Testis (tissue), 3 donors: ENCODE data around the gene AKAP6. TPM values are rescaled to one million over a fixed set of nuclear protein-coding genes. Genes with fewer than 3 reads are reported as not detected.

Experiments
- DNase-seq: peaks from one replicate; pipeline ENCODE4 v3.0.0-alpha.2; 2019
- H3K27ac ChIP-seq, 2 donors: fragments of 200-600 bp; sonication (generic); one replicate each; pipeline ENCODE4 v1.5.1; 2019
- H3K27me3 ChIP-seq: fragments of 200-600 bp; sonication (generic); one replicate; pipeline ENCODE4 v1.5.1; 2019
- H3K36me3 ChIP-seq: fragments of 200-600 bp; sonication (generic); one replicate; pipeline ENCODE4 v1.5.1; 2017; ENCODE audit warnings: low read depth; ENCODE audit errors: missing control alignments
- H3K4me1 ChIP-seq: fragments of 200-600 bp; sonication (generic); one replicate; pipeline ENCODE4 v1.5.1; 2019
- H3K4me3 ChIP-seq, 2 donors: fragments of 200-600 bp; sonication (generic); one replicate each; pipeline ENCODE4 v1.5.1; 2017 to 2019
- H3K9me3 ChIP-seq: fragments of 200-600 bp; sonication (generic); one replicate; pipeline ENCODE4 v1.5.1; 2017
- CTCF ChIP-seq, 3 experiments: fragments of 450-650 bp in 2 of 3; fragments of 200-600 bp in 1 of 3; sonication (generic) in 1 of 3; IDR thresholded peaks; one replicate each; pipeline ENCODE4 v1.5.1; 2016 to 2019; ENCODE audit warnings: antibody characterized with exemption in 3 of 3, mild to moderate bottlenecking in 2 of 3, moderate library complexity in 1 of 3
- POLR2A ChIP-seq: fragments of 450-650 bp; IDR thresholded peaks from one replicate; pipeline ENCODE4 v1.6.1; 2017; ENCODE audit warnings: antibody characterized with exemption, mild to moderate bottlenecking, moderate library complexity
- WGBS, 2 donors: methylation state at CpG; one replicate each; pipeline ENCODE4 v1.1.5; 2018; 5-methylcytosine and 5-hydroxymethylcytosine counted together
- intact Hi-C: fragments of 100-400 bp; cut with DNase I; formaldehyde crosslinking; loops from one replicate; pipeline ENCODE4 v1.15.1; 2023; ENCODE audit warnings: low total_unique reads
- polyA plus RNA-seq: library from polyadenylated mRNA; stranded (reverse); fragments of 350-450 nt; fragmentation: Illumina TruSeq; extraction: RNeasy Lipid Tissue Mini Kit (QIAGEN cat#74804); gene quantifications from one replicate; pipeline ENCODE4 v1.2.3, GENCODE V29; 2014; ENCODE audit warnings: low read depth, low replicate concordance; ENCODE audit not compliant: insufficient read depth
- total RNA-seq, 2 donors: library from RNA; depleted of rRNA; stranded (reverse); fragments of >200 nt; gene quantifications; one replicate each; pipeline ENCODE4 v1.2.3, GENCODE V29; 2016

Gene AKAP6
- total and polyA plus RNA-seq, 3 donors from 2014 or later = 26.6 to 30.9 (median 30.9) TPM

GRCh38 chr14:32593290-32593942 lies 264.3 kb downstream of the AKAP6 start:
- DNase-seq = no peak
- intact Hi-C loops = no loop called here
- 47 to 61% methylated on average over 1 of the region's 1 CpG for WGBS, 2 donors
- Histone ChIP-seq H3K9me3 (no peaks in the 10 kb centered on the region), H3K27ac (no peak overlapping the region), H3K27me3 (no peaks in the 10 kb centered on the region), H3K4me1 (peaks cover 5% of the 10 kb centered on the region), H3K36me3 (no peaks in the 10 kb centered on the region), H3K4me3 (no peak overlapping the region)
- no peak for TF ChIP-seq CTCF (IDR thresholded peaks at IDR 0.05)
- TF ChIP-seq POLR2A = no peak

GRCh38 chr14:32594766-32595165 lies 265.7 kb downstream of the AKAP6 start:
- Histone ChIP-seq H3K4me1 (peaks cover 5% of the 10 kb centered on the region), H3K27me3 (no peaks in the 10 kb centered on the region), H3K27ac (no peak overlapping the region), H3K36me3 (no peaks in the 10 kb centered on the region), H3K4me3 (no peak overlapping the region), H3K9me3 (no peaks in the 10 kb centered on the region)
- 57 to 63% methylated on average over 3 of the region's 3 CpGs for WGBS, 2 donors
- no peak for TF ChIP-seq CTCF (IDR thresholded peaks at IDR 0.05)
- TF ChIP-seq POLR2A = no peak
- no peak for DNase-seq
- intact Hi-C loops = no loop called here

GRCh38 chr14:32595497-32595896 lies 266.4 kb downstream of the AKAP6 start:
- intact Hi-C loops = no loop called here

GRCh38 chr14:32596390-32596789 lies 267.3 kb downstream of the AKAP6 start:
- H3K27ac ChIP-seq = no peak overlapping the region
- no peaks in the 10 kb centered on the region for H3K9me3 ChIP-seq
- TF ChIP-seq POLR2A (no peak), CTCF (IDR thresholded peaks at IDR 0.05) (no peak)
- no peaks in the 10 kb centered on the region for H3K27me3 ChIP-seq
- H3K4me1 ChIP-seq = peaks cover 5% of the 10 kb centered on the region
- WGBS, 2 donors = 89 to 95% methylated on average over 2 of the region's 2 CpGs
- H3K4me3 ChIP-seq = no peak overlapping the region
- no peak for DNase-seq
- intact Hi-C loops = no loop called here
- no peaks in the 10 kb centered on the region for H3K36me3 ChIP-seq

More at GRCh38 chr14:32595497-32595896, 266.4 kb downstream of the AKAP6 start:
- WGBS, 2 donors = 75 to 83% methylated on average over 4 of the region's 4 CpGs
- H3K27me3 ChIP-seq = no peaks in the 10 kb centered on the region
- H3K4me1 ChIP-seq = peaks cover 5% of the 10 kb centered on the region
- no peak for TF ChIP-seq POLR2A
- no peak for TF ChIP-seq CTCF (IDR thresholded peaks at IDR 0.05)
- H3K4me3 ChIP-seq = no peak overlapping the region
- H3K36me3 ChIP-seq = no peaks in the 10 kb centered on the region
- H3K9me3 ChIP-seq = no peaks in the 10 kb centered on the region
- H3K27ac ChIP-seq = no peak overlapping the region
- no peak for DNase-seq

GRCh38 chr14:32597771-32598170 lies 268.7 kb downstream of the AKAP6 start:
- no peak for DNase-seq
- TF ChIP-seq POLR2A (no peak), CTCF (IDR thresholded peaks at IDR 0.05) (no peak)
- Histone ChIP-seq H3K9me3 (no peaks in the 10 kb centered on the region), H3K27ac (no peak overlapping the region), H3K4me1 (peaks cover 5% of the 10 kb centered on the region), H3K4me3 (no peak overlapping the region), H3K27me3 (no peaks in the 10 kb centered on the region), H3K36me3 (no peaks in the 10 kb centered on the region)
- 90 to 99% methylated on average over 2 of the region's 2 CpGs for WGBS, 2 donors
- intact Hi-C loops = no loop called here
